ENCODE results near the gene PLIN4. TPM values are rescaled to one million over a fixed set of nuclear protein-coding genes. Genes with fewer than 3 reads are reported as not detected.
A peak's percentile ranks its signal among the peaks of the same experiment; 100 is the strongest.

PLIN4 gene
- total RNA-seq (2011; cell fraction: chromatin; rRNA removed; ENCODE audit: low replicate concordance), result 1.0 and 3.0 TPM in 2 replicates
- 0.92 and 1.2 TPM in 2 replicates for total RNA-seq (2011; cell fraction: nucleolus; rRNA removed)
- total RNA-seq (2011; cell fraction: nucleoplasm; rRNA removed), result 0.53 and 0.81 TPM in 2 replicates
- total RNA-seq (2014; rRNA removed), result 0.08 and 0.14 TPM in 2 replicates
- 0.04 TPM in 1 of 2 replicates, not detected in the other for total RNA-seq (2014; rRNA removed; fragmentation: Illumina TruSeq; extraction: Trizol)
- 0.04 TPM in 1 of 2 replicates, not detected in the other for total RNA-seq (2015; rRNA removed; fragmentation: Illumina TruSeq; extraction: Trizol)
- 0.09 TPM in 2 replicates for total RNA-seq (2021)
- 0.06 and 0.12 TPM in 2 replicates for polyA plus RNA-seq (2011; rRNA removed)
- polyA plus RNA-seq (2011; cell fraction: cytosol; rRNA removed), result 0.06 and 0.15 TPM in 2 replicates
- 0.41 and 0.92 TPM in 2 replicates for polyA plus RNA-seq (2011; cell fraction: nucleus; rRNA removed)
- 0.10 and 0.17 TPM in 2 replicates for polyA plus RNA-seq (2012)
- polyA plus RNA-seq (2014; fragmentation: Illumina TruSeq; extraction: Trizol), result 0.04 and 0.08 TPM in 2 replicates
- not detected for polyA plus RNA-seq (2014; fragmentation: Nextera tagmentation; extraction: Ambion mirVana)
- 0.07 and 0.16 TPM in 2 replicates for polyA plus RNA-seq (2014; rRNA removed)
- 0.07 TPM in 1 of 2 replicates, not detected in the other for polyA minus RNA-seq (2011; rRNA and poly(A)+ RNA removed)
- not detected in 2 replicates for polyA minus RNA-seq (2011; cell fraction: cytosol; rRNA and poly(A)+ RNA removed)
- 0.11 and 0.13 TPM in 2 replicates for polyA minus RNA-seq (2011; cell fraction: nucleus; rRNA and poly(A)+ RNA removed)
- Bru-seq, nascent RNA, result percentile 14 among the genes with signal in this experiment
- percentile 10 among the genes with signal in this experiment for BruChase-seq, experiment 1, labeled RNA remaining after a 2-hour chase
- percentile 15 among the genes with signal in this experiment for BruChase-seq, experiment 2, labeled RNA remaining after a 6-hour chase
- long read RNA-seq, experiment 1, partial matches to known transcripts, result 0 of 8 reads
- long read RNA-seq, experiment 1, other reads (novel, unspliced or antisense), result 8 of 8 reads
- long read RNA-seq, experiment 2, result 0 reads
- long read RNA-seq, experiment 3, result 0 reads

GRCh38 chr19:4518345-4519171 lies at the start of gene PLIN4:
Gene PLIN4 (minus strand): TSS chr19:4518486. CDS start chr19:4518272, 214 bp downstream.
- Histone ChIP-seq H4K20me1 (replicated peaks; ENCODE audit: control insufficient read depth, insufficient read depth, low read length) (0 out of 2 replicates have a peak, but pooled peaks cover 3% of the 10 kb centered on the region), H3K36me3 (ENCODE audit: control insufficient read depth, insufficient read depth, low read length) (no peaks in the 10 kb centered on the region), H3K4me3 (no peak within 1 kb of the TSS), H3K4me1 (replicated peaks in 1 of 2; ENCODE audit: control insufficient read depth in 2 of 2, insufficient read depth in 2 of 2, low read length in 2 of 2) (peaks cover 0 to 30% of the 10 kb centered on the region in 2 experiments; a peak in 2 of 5 replicates), H3K4me2 (ENCODE audit: insufficient read depth, low read length) (no peak within 1 kb of the TSS), H3K79me2 (ENCODE audit: control insufficient read depth, insufficient read depth, low read length) (no peaks in the 10 kb centered on the region), H3K9ac (ENCODE audit: insufficient read depth in 1 of 2, low read depth in 2 of 2, low read length in 2 of 2) (peak within 1 kb of the TSS in 1 of 2 experiments; percentile 61; a peak in 2 of 4 replicates), H3K9me3 (replicated peaks; ENCODE audit: control insufficient read depth, insufficient read depth, low read depth, low read length) (no peaks in the 10 kb centered on the region), H3K9me1 (ENCODE audit: control insufficient read depth, insufficient read depth, low read length) (no peaks in the 10 kb centered on the region), H2AFZ (ENCODE audit: low read depth, low read length) (no peak within 1 kb of the TSS), H3K27ac (ENCODE audit: extremely low read depth, low read depth, low read length) (no peak within 1 kb of the TSS), H3K27me3 (ENCODE audit: control insufficient read depth in 2 of 2, insufficient read depth in 2 of 2, low read length in 2 of 2) (peaks cover 4 to 16% of the 10 kb centered on the region in 2 experiments; a peak in 3 of 5 replicates)
- FAIRE-seq (no peak), DNase-seq (ENCODE audit: extremely low read depth in 1 of 4, low spot score in 3 of 4) (no peak), ATAC-seq (peak; percentile 63)
- TF ChIP-seq NRF1 (conservative IDR thresholded peaks at IDR 0.05 in 1 of 2, IDR thresholded peaks at IDR 0.05 in 1 of 2) (peak; percentile 42 to 56; a peak in 3 of 4 replicates), ZKSCAN8 (CRISPR knock-in tag; IDR thresholded peaks at IDR 0.05) (peak; percentile 70; the same call in 1 of the 2 replicates), MTA1 (IDR thresholded peaks at IDR 0.05; ENCODE audit: borderline replicate concordance) (no peak), GABPB1 (CRISPR knock-in tag; IDR thresholded peaks at IDR 0.05) (peak; percentile 24; the same call in 1 of the 2 replicates), USF1 (CRISPR knock-in tag; IDR thresholded peaks at IDR 0.05) (peak; percentile 71)
- in situ Hi-C loops (cut with MboI), result loop anchor here (5.0 kb wide), 1 partner anchor 246 kb away; no protein-coding TSS in a partner anchor
- no TSS peak for BruUV-seq (replicated peaks)
- POLR2A ChIA-PET, result interaction anchor here (0.6 to 1.2 kb wide), 4 partner anchors 9 to 341 kb away, joined by 3 to 4 read pairs (median 3); partner anchors contain the start of gene LRG1
- intact Hi-C loops (cut with micrococcal nuclease), result no loop called here
- CTCF ChIA-PET (ENCODE audit: low intra/inter-chr PET ratio), result no interaction called here
- 48% methylated on average over 22 of the region's 34 CpGs for WGBS (ENCODE audit: insufficient coverage, low coverage, missing lambda C conversion rate)

All from K562 (cell line).